ENCODE data around the gene LRMDA. TPM values are rescaled to one million over a fixed set of nuclear protein-coding genes. Genes with fewer than 3 reads are reported as not detected.

Gene LRMDA
- total and polyA plus RNA-seq, 2 of the 13 experiments (the other 11 are each of a cell fraction or from before 2014, with no cell fraction given) = 13.4 to 22.0 TPM

DNA sequence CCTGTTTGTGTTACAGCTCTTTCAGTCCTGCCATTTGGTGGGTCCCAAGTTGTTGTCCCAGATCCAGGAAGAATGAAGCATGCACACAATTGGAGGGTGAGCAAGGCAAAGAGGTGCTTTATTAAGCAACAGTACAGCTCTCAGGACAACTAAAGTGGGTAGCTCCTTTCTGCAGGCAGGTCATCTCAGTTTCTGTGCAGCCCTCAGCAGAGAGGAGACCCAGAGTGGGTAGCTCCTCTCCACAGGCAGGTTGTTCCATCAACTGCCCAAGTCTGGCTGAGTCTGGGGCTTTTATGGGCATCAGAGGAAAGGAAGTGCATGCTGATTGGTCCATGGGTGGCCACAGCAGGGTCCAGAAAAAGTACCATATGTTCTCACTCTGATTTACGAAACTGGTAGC, 624.5 kb downstream of the LRMDA start:
- no TSS peak for BruUV-seq (replicated peaks)
- Histone ChIP-seq H3K79me2 (ENCODE audit: insufficient read depth, low read length) (no peaks in the 10 kb centered on the region), H3K4me2 (ENCODE audit: low read depth, low read length) (no peak overlapping the region), H3K4me3 (replicated peaks in 1 of 3; ENCODE audit: insufficient read depth in 1 of 3, low read depth in 2 of 3, low read length in 3 of 3) (no peak overlapping the region), H3K27ac (ENCODE audit: extremely low read length, insufficient read depth, low read length) (no peak overlapping the region), H3K9me3 (ENCODE audit: low read length) (peaks cover 7% of the 10 kb centered on the region; the same call in 1 of the 2 replicates), H3K36me3 (replicated peaks in 1 of 2; ENCODE audit: control insufficient read depth in 1 of 2, insufficient read depth in 2 of 2, low read length in 2 of 2) (no peaks in the 10 kb centered on the region; a peak in 1 of 5 replicates), H3K27me3 (ENCODE audit: control insufficient read depth in 1 of 2, insufficient read depth in 2 of 2, low read length in 2 of 2) (no peaks in the 10 kb centered on the region), H3K4me1 (ENCODE audit: insufficient read depth, low read length) (peaks cover 43% of the 10 kb centered on the region), H3K9ac (ENCODE audit: insufficient read depth, low read depth, low read length) (no peak overlapping the region), H4K20me1 (ENCODE audit: insufficient read depth, low read length) (no peaks in the 10 kb centered on the region), H2AFZ (ENCODE audit: low read length) (no peak overlapping the region)
- ATAC-seq = no peak
- WGBS (ENCODE audit: low lambda C conversion rate) = 100% methylated on average over 1 of the region's 1 CpG
- ChIA-PET POLR2A (no interaction called here), CTCF (ENCODE audit: low intra/inter-chr PET ratio, low total read pairs) (no interaction called here)
- FAIRE-seq = no peak
- TF ChIP-seq, protein P1, sequence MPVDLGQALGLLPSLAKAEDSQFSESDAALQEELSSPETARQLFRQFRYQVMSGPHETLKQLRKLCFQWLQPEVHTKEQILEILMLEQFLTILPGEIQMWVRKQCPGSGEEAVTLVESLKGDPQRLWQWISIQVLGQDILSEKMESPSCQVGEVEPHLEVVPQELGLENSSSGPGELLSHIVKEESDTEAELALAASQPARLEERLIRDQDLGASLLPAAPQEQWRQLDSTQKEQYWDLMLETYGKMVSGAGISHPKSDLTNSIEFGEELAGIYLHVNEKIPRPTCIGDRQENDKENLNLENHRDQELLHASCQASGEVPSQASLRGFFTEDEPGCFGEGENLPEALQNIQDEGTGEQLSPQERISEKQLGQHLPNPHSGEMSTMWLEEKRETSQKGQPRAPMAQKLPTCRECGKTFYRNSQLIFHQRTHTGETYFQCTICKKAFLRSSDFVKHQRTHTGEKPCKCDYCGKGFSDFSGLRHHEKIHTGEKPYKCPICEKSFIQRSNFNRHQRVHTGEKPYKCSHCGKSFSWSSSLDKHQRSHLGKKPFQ (CRISPR knock-in tag; IDR thresholded peaks at IDR 0.05; ENCODE audit: insufficient replicate concordance) = no peak
- TF ChIP-seq GABPB1 (CRISPR knock-in tag; IDR thresholded peaks at IDR 0.05) = no peak
- TF ChIP-seq TAF1 (CRISPR knock-in tag; IDR thresholded peaks at IDR 0.05) = no peak
- TF ChIP-seq ARNTL (CRISPR knock-in tag; IDR thresholded peaks at IDR 0.05) = no peak
- TF ChIP-seq ZNF879 (CRISPR knock-in tag; IDR thresholded peaks at IDR 0.05) = no peak
- TF ChIP-seq IRX3 (CRISPR knock-in tag; IDR thresholded peaks at IDR 0.05; ENCODE audit: borderline replicate concordance, low read depth) = no peak
- no peak for TF ChIP-seq HOXA3 (CRISPR knock-in tag; IDR thresholded peaks at IDR 0.05)
- TF ChIP-seq TBL1XR1 (IDR thresholded peaks at IDR 0.05; ENCODE audit: borderline replicate concordance, low read length, partially characterized antibody) = no peak
- no peak for TF ChIP-seq ZNF670 (CRISPR knock-in tag; IDR thresholded peaks at IDR 0.05; ENCODE audit: borderline replicate concordance)
- no peak for TF ChIP-seq ZNF33A (CRISPR knock-in tag; IDR thresholded peaks at IDR 0.05; ENCODE audit: borderline replicate concordance)
- no peak for TF ChIP-seq MTA1 (CRISPR knock-in tag; IDR thresholded peaks at IDR 0.05; ENCODE audit: borderline replicate concordance)
- TF ChIP-seq MTF2 (CRISPR knock-in tag; IDR thresholded peaks at IDR 0.05; ENCODE audit: borderline replicate concordance) = no peak
- intact Hi-C loops (cut with micrococcal nuclease; ENCODE audit: unreplicated experiment) = no loop called here
- DNase-seq (ENCODE audit: low spot score) = no peak
- in situ Hi-C loops (cut with HindIII; ENCODE audit: extremely low pct_ligation_motif_present, low pct_unique_long_range_greater_than_20kb) = no loop called here

Measured in HepG2 (cell line).